GM18526 (cell line): Measurements from ENCODE around the gene CD58.

Source experiments
- POLR2A ChIP-seq: IDR thresholded peaks from 3 replicates; pipeline ENCODE4 v1.6.1; 2011; ENCODE audit not compliant: insufficient read length; ENCODE audit errors: extremely low read depth

CD58 gene

DNA sequence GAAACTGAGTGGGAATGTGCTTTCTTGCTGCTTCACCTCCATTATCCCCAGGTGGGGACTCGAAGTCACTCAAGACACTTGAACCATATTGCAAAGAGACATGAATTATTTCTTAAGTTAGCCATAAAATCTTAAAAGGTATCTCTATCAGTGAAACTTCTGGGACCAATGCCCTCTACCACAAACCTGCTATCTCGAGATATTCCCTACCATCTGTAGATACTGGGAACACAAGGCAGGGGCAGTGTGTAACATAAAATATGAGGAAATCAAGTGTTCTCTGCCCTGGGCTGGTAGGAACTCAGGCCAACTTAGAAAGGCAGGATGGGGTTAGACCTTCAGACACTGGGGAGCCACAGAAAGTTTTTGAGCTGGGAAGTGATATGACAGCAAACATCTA lies 1.3 kb upstream of the CD58 start:
- no peak for TF ChIP-seq POLR2A

DNA sequence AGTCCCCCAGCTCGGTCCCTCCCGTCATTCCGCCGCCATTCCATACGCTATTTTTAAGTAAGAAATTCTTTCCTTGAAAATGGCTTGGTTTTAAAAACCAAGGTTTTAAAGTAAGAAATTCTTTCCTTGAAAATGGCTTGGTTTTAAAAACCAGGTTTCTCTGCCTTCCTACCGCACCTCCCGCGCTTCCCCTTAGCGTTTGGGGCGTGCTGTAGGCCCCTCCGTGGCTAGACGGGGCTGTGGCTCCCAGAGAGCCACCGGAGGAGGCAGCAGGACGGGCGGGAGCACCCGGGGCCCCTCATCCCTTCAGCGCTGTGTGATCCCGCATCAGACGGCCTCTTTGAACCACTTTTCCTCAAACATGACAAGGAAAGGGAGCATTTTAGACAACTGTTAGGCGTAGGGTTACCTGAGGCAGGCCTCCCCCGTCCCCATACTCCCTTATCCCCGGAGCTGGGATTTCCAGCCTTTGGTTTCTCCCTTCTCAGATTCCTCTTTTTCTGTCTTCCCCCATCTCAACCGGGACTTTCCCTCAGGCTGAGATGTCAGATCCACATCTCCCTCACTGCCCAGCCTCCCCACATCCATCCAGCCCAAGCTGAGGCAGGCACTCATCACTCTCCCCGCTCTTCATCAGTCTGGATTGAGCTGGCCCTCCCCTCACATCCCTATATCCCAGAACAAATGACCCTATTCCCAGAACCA lies 541 bp upstream of the CD58 start:
- no peak for TF ChIP-seq POLR2A

DNA sequence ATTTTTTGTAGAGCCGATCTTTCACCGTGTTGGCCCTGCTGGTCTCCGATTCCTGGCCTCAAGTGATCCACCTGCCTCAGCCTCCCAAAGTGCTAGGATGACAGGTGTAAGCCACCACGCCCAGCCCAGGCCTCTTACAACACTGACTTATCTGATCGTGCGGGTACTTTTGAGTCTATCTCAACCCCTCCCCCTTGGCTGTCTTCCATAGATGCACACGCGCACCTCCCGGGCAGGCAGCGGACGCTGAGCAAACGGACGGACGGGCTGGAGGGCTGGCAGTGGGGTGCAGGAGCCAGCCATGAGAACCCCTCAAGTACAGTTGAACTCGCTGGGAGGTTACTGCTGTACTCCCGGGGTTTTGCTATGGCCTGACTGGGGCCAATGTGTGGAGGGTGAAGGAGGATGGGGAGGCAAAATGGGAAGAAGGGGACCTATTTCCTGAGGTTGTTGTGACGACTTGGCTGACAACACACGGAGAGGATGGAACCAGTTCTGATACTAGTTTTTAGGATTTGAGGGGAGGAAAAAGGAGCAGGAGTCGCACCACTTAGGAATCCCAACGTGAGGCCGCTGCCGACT lies 959 bp downstream of the CD58 start:
- peak; percentile 49 for TF ChIP-seq POLR2A

DNA sequence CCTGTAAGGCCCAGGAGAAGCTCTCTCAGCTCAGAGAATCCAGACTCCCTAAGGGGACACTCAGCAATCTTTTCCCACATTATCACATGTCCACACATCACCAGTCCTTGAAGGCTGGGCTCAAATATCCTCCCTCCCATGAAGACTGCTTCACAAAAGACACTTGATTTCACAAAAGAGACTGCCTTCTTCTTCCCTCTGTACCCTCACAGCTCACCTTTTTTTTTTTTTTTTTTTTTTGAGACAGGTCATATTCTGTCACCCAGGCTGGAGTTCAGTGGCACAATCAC lies 1.5 kb downstream of the CD58 start:
- peak; percentile 1 for TF ChIP-seq POLR2A

DNA sequence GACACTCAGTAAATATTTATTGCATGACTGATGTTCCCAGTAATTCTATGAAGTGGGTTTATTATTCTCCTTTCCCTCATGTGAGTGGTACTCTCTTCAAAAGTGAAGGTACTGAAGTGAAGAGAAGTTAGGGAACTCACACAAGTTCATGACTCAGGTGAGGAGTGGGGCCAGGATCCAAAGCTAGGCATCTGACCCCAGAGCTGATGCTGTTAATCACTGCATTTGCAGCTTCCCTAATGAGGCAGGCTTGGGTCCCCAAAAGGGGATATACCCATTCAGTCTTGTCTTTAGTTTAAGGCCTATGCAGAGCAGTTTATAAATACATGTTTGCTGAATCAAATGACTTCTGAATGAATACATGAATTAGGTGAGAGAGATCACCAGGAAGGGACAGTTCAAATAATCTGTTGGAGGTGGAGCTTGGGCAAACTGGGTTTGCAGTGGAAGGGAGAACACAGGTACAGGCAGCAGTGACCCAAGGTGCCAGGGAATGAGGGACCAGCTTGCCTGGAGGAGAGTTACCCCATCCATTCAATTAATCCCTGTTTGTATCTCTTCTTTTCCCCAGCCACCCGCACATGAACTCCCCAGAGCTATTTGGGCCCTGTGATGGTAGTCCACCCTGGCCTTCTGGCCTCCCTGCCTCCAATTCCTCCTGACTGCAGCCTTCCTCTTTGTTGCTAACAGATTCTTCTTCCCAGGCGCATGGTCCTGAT lies 2.0 kb downstream of the CD58 start:
- TF ChIP-seq POLR2A: peak; percentile 17

DNA sequence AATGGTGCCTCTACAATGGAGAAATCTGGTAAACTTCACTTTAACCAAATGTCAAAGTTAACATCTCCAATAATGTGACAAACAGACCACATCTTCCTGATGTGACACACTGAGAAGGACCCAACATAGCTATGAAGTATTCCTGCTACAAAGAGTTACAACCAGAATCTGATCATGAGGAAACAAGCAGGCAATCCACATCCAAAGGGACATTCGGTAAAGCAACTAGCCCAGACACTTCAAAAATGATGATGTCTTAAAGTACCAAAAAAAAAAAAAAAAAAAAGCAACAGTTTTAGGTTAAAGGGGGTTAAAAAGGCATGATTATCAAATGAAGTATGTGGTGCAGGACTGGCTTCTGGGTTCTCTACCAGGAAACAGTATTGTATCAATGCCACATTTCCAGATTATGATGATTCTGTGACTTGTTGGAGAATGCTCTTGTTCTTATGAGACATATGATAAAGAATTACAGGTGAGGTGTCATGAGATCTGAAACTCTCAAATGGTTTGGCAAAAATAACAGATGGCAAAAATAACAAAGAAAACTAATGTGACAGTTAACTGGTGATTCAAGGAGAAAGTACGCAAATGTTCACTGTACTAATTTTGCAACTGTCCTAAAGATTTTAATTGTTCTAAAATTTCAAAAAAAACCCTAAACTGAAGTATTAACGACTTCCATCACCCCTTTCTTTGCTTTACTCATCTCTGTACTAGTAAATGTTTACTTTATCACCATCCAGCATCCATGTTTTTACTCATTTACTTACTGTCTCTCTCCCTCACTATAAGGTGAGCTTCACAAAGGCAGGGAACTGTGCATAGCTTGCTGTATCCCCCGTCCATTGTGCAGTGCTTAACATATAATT lies 2.8 kb downstream of the CD58 start:
- TF ChIP-seq POLR2A: no peak

DNA sequence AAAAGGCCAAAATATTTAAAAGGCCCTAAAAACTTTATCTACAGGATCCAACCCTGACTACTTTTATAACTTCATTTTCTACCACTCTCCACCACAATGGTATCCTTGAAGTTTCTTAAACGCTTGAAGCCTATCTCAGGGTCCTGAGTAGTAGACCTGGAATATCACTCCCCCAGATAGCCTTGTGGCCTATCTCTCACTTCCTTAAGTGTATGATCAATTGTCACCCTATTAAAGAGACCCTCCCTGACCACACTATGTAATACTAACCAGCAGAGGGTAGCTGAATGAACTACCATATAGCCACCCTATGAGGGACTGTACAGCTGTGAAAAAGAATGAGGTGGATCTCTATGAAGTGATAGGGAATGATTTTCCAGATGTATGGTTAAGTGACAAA lies 5.6 kb downstream of the CD58 start:
- no peak for TF ChIP-seq POLR2A

DNA sequence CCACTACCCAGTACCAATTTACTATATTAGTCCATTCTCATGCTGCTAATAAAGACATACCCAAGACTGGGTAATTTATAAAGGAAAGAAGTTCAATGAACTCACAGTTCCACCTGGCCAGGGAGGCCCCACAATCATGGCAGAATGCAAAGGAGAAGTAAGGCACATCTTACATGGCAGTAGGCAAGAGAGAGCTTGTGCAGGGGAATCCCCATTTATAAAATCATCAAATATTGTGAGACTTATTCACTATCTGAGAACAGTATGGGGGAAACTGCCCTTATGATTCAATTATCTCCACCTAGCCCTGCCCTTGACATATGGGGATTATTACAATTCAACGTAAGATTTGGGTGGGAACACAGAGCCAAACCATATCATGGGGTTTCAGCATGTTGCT lies 6.4 kb downstream of the CD58 start:
- no peak for TF ChIP-seq POLR2A

DNA sequence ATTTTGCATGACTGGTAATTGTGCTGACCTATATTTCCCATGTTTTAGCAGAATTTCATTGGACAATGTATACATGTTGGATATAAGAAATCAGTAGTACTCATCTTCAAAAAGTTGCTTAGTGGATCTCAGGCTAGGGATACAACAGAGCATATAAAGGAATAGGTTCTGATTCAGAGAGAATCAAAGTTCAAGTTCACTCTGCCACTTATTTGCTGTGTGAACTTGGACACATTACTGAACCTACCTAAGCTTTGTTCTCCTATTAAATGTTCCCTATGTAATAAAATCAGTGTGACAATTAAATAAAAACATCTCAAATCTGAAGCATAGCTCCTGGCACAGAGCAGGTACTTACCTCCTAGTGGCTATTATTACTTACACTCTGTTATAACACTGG lies 9.3 kb downstream of the CD58 start:
- TF ChIP-seq POLR2A: no peak

DNA sequence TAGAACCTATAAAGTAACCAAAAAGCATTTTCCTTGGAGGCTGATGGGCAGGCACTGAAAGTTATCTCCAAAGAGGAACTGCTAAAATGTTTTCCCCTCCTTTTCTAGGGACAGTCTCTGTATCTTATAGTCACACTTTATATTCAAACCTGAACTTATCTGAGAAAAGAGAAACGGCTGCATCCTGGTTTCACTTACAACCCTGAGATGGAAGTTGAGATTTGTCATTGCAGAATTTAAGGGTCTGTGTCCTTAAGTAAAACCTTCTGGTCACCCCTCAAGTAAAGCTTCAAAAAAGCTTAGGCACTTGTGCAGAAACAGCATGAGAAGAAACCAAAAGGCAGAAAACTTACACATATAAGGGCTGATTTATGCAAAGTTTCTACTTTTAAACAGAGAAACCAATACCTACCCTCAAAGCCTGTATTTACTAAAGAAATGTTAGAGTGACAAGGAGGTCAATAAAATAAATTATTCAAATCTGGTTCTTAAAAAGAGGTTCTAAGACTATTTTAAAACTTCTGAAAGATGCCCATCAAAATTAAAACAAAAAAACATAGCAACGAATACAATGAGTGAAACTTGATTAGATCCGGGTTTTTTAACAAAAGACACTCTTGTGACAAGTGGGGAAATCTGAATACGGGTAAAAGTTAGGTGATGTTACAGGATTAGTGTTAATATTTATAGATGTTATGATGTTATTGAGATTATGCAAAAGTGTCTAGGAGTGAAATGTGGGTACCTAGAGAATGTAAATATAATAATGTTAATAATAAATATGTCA lies 9.9 kb downstream of the CD58 start:
- no peak for TF ChIP-seq POLR2A

DNA sequence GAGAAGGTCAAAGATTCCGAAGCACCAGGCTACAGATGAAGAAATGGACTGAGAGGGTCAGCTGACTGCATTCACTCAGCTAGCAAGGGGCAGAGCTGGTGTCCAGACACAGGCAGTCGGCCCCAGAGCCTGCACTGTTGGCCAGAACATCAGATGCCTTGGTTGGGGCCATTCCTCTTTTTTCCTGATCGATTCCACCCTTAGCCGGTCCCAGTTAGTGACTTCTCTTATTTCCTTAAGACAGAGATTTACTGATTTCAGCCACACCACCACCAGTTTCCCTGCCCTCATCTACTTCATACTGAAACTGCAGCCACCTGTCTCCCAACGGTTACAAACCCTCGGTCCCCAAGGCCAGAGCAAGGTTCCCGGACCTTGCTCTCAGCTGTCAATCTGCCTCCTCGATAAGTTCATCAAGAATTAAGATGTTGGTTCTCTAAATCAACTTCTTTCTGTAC lies 11.5 kb downstream of the CD58 start:
- no peak for TF ChIP-seq POLR2A

DNA sequence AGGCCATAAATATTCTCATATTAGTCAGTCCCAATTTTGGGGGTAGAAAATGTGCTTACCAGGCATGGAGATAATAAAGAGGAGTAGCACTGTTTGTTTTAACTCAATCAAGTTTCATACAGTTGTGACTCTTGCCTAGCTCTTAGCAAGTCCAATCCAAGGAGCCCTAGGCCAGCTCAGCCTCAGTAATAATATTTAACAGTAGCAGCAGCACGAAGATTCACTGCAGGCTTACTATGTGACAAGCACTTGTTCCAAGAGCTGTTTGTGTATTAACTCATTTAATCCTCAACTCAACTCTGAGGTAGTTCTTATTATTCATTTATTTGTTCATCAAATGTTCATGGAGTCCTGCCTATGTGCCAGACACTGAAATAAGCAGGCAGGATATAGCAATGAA lies 12.3 kb downstream of the CD58 start:
- no peak for TF ChIP-seq POLR2A

DNA sequence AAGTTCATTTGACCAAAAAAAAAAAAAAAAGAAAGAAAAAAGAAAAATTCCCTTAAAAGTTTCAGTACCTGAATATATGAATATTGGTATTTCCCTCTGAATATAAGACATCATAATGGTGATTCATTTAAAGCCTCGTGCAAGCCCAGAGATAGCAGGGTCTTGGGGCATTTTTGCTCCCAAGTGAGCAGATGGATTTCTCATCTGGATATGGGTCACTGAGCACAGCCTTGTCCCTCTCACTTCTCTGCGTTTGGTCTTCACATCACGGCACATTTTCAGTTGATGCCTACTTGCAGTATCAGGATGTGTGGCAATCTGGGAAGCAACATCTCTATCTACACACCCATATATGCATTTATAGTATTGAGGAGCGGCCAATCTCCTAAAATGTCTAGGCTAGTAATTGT lies 12.7 kb downstream of the CD58 start:
- TF ChIP-seq POLR2A: no peak

DNA sequence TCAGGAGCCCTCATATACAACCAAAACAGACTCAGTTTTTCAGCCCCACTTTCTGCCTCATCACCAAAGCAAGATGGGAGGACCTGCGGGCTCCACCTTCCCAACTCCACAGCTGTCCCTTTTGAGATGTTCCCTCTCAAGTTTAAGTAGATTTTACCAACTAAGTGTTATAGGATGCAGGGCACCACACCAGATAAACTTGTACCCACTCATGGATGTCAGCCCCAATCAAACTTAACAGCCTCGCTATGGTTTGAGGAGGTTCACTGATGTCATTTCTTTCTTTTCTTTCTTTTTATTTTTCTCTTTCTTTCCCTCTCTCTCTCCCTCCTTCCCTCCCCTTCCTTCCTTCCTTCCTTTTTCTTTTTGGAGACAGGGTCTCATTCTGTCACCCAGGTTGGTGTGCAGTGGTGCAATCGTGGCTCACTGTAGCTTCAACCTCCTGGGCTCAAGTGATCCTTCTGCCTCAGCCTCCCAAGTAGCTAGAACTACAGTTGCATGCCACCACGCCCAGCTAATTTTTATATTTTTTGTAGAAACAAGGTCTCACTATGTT lies 13.4 kb downstream of the CD58 start:
- no peak for TF ChIP-seq POLR2A
